22Rv1 (cell line): ENCODE measurements around the gene MTERF4.

Source experiments
- ZFX ChIP-seq: fragments of 450-650 bp; IDR thresholded peaks from 2 replicates; pipeline ENCODE4 v1.6.1; 2017; ENCODE audit warnings: antibody characterized with exemption, borderline replicate concordance
- TF ChIP-seq, protein P1 (sequence below): fragments of 450-650 bp; IDR thresholded peaks from 2 replicates; pipeline ENCODE4 v1.5.1; 2017; ENCODE audit warnings: mild to moderate bottlenecking

DNA sequence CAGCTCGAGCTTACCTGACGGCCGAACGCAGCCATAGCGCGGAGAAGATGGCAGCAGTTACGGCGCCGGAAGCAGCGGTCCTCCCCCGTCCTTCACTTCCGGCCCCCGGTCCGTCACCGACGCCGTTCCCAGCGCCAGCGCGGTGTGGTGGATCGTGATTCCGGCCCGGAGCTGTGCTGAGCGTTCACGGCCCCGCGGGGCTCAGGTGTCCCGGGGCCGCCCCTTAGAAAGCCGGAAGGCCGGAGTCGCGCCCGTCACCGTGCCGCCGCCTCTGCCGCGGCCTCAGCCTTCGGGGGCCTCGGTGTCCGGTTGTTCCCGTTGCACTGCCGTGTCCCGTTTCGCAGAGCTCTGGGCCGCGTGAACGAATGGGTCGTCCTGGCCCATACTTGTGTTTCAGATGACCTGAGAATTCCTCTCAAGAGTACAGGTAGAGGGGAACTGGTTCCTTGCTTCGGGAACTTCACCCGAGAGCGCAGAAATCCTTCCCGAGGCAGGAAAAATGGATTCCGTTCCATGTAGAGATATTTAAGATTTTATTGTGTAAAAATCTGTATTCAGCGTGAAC is at the start of gene MTERF4:
- TF ChIP-seq, protein P1, sequence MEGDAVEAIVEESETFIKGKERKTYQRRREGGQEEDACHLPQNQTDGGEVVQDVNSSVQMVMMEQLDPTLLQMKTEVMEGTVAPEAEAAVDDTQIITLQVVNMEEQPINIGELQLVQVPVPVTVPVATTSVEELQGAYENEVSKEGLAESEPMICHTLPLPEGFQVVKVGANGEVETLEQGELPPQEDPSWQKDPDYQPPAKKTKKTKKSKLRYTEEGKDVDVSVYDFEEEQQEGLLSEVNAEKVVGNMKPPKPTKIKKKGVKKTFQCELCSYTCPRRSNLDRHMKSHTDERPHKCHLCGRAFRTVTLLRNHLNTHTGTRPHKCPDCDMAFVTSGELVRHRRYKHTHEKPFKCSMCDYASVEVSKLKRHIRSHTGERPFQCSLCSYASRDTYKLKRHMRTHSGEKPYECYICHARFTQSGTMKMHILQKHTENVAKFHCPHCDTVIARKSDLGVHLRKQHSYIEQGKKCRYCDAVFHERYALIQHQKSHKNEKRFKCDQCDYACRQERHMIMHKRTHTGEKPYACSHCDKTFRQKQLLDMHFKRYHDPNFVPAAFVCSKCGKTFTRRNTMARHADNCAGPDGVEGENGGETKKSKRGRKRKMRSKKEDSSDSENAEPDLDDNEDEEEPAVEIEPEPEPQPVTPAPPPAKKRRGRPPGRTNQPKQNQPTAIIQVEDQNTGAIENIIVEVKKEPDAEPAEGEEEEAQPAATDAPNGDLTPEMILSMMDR, result no peak
- no peak for TF ChIP-seq ZFX
